Renal cortical epithelial cell (primary cell): ENCODE data around the gene UBE2U. TPM values are rescaled to one million over a fixed set of nuclear protein-coding genes. Genes with fewer than 3 reads are reported as not detected.
"Not testable (repeated sequence)": the region's sequence is repeated elsewhere in the genome, so short reads cannot be mapped to it uniquely, and the experiment has no call there.

Experiments
- DNase-seq: peaks from one replicate; pipeline ENCODE4 v3.0.0-alpha.2; 2011; ENCODE audit warnings: low read depth
- total RNA-seq: library from RNA; depleted of rRNA; stranded (reverse); fragments of >200 nt; gene quantifications from 2 replicates; pipeline ENCODE4 v1.2.3, GENCODE V29; 2014

UBE2U gene
- total RNA-seq, 1 donor from 2014 or later: 0.10 TPM

GRCh38 chr1:64192290-64192689, 11.1 kb upstream of the UBE2U start:
- no peak for DNase-seq

GRCh38 chr1:64194168-64195080, 9.0 kb upstream of the UBE2U start:
- DNase-seq: no peak

- no peak for DNase-seq
These were observed 8.4 kb upstream of the UBE2U start for GRCh38 chr1:64195081-64195395.

GRCh38 chr1:64196074-64196870, 7.2 kb upstream of the UBE2U start:
- DNase-seq: no peak

GRCh38 chr1:64197076-64197475, 6.3 kb upstream of the UBE2U start:
- no peak for DNase-seq

GRCh38 chr1:64199154-64199553, 4.3 kb upstream of the UBE2U start:
- DNase-seq: no peak

- DNase-seq: no peak
These were observed 3.4 kb upstream of the UBE2U start for GRCh38 chr1:64200064-64200463.

- DNase-seq: no peak
These were observed 5.8 kb downstream of the UBE2U start for GRCh38 chr1:64209221-64209620.

GRCh38 chr1:64212031-64212430, 8.6 kb downstream of the UBE2U start:
- no peak for DNase-seq

GRCh38 chr1:64215576-64215975, 12.2 kb downstream of the UBE2U start:
- DNase-seq: peak; percentile 96

GRCh38 chr1:64220241-64220640, 16.8 kb downstream of the UBE2U start:
- DNase-seq: no peak

- peak; percentile 90 for DNase-seq
These were observed 20.1 kb downstream of the UBE2U start for GRCh38 chr1:64223329-64224151.

GRCh38 chr1:64224236-64224635, 20.8 kb downstream of the UBE2U start:
- not testable (repeated sequence) for DNase-seq

GRCh38 chr1:64228167-64228957, 24.9 kb downstream of the UBE2U start:
- DNase-seq: no peak

- no peak for DNase-seq
These were observed 25.9 kb downstream of the UBE2U start for GRCh38 chr1:64229307-64229706.

GRCh38 chr1:64231153-64231552, 27.7 kb downstream of the UBE2U start:
- peak; percentile 49 for DNase-seq

GRCh38 chr1:64231654-64232053, 28.2 kb downstream of the UBE2U start:
- no peak for DNase-seq

GRCh38 chr1:64234714-64235113, 31.3 kb downstream of the UBE2U start:
- no peak for DNase-seq

- peak; percentile 53 for DNase-seq
These were observed 31.8 kb downstream of the UBE2U start for GRCh38 chr1:64235181-64235580.

- no peak for DNase-seq
These were observed 32.5 kb downstream of the UBE2U start for GRCh38 chr1:64235910-64236309.

- no peak for DNase-seq
These were observed 33.1 kb downstream of the UBE2U start for GRCh38 chr1:64236541-64236954.
